ENCODE data around the gene NTN3.
"Not testable (repeated sequence)": the region's sequence is repeated elsewhere in the genome, so short reads cannot be mapped to it uniquely, and the experiment has no call there.

NTN3 gene

DNA sequence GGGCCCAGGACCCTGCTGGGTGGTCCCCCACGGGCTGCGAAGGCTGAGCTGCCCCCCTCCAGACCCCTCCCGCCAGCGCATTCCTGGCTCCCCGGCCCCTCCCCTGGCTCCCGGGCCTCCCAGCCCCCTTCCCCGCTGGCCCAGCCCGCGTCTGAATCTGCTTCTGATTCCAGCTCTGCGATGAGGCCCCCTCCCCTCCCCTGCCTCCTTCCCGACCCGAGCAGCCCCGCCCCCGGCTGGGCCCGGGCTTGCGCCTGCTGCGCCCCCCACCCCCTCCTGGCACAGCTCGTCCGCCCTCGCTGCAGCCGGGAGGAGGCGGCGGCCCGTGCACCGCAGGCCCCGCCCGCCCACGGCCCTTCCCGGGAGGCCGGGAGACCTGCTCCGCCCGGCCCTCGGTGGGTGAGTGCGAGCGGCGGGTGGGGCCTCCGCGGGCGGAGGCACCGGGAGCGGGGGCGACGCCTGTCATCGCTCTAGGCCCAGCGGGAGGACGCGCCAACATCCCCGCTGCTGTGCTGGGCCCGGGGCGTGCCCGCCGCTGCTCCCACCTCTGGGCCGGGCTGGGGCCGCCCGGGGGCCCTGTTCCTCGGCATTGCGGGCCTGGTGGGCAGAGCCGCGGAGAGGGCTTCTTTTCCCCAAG is at the start of gene NTN3:
NTN3 (plus strand) TSS at position 282 of the 637 bp plus-strand sequence. CDS start 405 bp downstream, outside the sequence.
- DNase-seq: peak; percentile 79

DNA sequence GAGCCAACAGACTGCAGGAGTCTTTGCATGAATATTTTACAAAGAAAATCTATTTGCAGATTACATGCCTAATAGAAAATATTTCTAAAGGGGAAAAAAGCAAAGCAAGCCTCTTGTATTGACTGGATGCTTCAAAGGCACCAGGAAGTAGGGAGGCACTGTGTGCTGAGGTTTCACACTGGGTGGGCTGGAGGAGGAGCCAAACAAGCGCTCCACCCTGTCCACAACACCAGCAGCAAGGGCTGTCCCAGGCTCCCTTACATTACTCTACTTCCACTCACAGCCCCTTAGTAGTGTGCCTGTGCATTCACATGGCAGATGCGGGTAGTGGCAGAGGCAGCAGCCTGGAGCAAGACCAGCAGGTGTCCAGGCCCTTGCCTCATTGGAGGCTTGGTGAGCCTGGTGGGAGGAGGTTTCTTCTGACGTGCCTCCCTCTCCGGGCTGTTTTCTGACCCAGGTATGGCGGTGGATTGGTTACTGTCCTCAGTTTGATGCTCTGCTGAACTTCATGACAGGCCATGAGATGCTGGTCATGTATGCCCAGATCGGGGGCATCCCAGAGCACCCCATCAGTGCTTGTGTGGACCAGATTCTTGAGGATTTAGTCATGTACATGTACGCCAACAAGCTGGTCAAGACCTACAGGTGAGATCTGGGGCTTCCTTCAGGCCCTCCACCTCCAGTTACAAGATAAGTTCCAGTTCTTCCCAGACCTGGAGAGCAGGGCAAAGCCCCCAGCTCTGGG is 48.8 kb upstream of the NTN3 start:
- DNase-seq: no peak

DNA sequence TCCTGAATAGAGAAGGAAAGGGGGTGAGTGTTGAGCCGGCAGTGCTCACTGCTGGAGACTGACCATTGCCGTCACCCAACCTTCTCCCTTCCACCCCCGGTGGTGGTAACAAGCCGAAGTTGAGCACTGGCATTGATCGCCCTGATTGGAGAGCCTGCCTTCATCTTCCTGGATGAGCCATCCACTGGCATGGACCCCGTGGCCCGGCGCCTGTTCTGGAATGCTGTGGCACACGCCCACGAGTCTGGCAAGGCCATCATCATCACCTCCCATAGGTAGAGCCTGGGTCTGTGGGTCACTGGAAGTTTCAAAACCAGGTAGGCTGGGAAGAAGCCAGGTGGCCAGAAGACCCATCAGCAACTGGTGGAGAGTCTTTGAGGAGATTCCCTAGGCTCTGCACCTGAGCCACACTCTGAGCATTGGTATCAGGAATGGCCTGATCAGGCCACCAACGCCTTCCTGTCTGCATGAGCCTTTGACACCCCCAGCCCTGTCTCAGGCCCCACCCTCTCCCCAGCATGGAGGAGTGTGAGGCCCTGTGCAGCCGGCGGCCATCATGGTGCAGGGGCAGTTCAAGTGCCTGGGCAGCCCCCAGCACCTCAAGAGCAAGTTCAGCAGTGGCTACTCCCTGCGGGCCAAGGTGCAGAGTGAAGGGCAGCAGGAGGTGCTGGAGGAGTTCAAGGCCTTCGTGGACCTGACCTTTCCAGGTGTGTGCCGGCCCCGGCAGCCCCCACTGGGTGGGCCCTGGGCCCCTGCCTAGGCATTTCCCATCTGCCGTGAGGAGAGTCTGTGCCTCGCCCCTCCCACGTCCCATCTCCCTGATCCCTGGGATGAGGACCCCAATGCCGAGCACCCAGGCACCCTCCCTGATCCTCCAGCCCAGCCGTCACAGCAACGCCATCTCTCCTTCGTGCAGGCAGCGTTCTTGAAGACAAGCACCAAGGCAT is 46.8 kb upstream of the NTN3 start:
- no peak for DNase-seq

DNA sequence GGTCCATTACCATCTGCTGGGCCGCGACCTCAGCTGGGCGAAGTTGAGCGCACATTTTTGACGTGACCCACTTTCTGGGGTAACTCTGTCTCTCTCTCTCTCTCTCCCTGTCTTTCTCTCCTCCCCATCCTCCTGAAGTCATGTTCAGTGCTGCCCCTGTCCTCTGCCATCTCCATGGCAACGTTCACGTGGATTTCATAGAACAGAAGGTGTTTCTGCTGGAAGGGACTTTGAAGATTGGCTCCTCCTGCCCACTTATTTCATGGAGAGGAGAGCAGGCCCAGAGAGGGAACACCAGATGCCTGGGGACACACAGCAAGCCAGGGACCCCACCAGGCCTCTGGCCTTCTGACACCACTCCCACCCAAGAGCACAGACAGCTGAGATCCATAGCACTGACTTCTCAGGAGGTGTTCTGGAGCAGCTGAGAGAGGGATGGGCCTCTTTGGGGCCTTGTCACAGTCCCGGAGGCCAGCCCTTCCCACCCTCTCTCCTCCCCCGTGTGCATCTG is 46.0 kb upstream of the NTN3 start:
- DNase-seq: no peak

DNA sequence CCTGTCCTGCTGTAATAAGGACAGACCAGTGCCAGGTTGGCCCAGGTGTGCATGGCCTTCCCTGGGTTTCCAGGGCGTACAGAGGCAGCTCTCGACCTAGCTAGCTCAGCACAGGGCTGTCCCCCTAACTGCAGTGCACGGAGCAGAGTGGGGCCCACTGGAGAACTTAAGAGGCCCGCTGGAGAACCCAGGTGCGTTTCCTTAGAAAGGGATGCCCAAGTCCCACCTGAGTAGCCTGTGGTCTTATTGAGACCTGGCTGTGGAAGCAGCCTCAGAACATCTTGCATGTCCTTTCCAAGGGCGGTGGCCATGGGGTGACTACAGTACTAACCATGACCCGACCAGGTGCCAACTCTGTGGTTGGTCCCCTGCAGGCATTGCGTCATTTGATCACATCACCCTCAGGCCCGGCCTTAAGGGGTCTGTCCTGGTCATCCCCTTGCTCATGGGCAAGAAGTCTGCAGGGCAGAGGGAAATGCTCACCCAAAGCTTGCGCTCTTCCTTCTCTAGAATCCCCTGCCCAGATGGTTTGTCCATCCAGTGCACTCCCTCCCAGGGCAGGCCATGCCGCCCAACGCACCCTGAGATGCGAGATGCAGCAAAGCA is 45.2 kb upstream of the NTN3 start:
- no peak for DNase-seq

DNA sequence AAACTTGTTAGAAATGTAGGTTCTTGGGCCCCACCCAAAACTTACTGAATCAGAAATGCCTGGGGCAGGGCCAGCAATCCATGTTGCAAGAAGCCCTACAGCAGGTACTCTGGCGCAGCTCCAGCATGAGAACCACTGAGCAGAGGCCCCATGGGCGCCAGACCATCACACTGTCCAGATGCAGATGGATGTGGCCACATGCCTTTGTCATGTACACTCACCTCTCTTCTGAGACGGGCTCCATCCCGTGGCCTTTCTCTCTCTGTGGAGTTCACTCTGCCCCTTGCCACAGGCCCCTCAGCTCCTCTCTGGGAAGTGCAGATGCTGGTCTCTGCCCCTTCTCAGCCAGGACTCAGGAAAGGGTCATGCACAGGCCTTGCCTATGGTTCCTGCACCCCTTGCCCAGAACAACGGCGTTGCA is 44.1 kb upstream of the NTN3 start:
- no peak for DNase-seq

DNA sequence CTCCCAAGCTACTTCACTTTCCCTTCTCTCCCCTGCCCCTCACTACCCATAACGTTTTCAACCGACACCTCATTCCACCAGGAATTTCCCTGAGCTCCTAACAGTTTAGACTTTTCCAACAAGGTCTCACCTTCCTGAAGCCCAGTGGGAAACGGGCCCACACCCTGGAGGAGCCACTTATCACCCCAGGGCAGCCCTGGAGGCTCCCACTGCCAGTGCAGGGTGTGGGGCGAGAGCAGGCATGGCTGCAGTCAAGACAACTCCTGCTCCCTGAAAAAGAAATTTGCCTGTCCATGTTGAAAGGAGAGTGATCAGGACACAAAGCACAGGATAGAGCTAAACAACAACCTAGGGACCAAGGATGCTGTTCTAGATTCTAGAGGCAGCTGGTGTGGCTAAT is 43.6 kb upstream of the NTN3 start:
- DNase-seq: no peak

DNA sequence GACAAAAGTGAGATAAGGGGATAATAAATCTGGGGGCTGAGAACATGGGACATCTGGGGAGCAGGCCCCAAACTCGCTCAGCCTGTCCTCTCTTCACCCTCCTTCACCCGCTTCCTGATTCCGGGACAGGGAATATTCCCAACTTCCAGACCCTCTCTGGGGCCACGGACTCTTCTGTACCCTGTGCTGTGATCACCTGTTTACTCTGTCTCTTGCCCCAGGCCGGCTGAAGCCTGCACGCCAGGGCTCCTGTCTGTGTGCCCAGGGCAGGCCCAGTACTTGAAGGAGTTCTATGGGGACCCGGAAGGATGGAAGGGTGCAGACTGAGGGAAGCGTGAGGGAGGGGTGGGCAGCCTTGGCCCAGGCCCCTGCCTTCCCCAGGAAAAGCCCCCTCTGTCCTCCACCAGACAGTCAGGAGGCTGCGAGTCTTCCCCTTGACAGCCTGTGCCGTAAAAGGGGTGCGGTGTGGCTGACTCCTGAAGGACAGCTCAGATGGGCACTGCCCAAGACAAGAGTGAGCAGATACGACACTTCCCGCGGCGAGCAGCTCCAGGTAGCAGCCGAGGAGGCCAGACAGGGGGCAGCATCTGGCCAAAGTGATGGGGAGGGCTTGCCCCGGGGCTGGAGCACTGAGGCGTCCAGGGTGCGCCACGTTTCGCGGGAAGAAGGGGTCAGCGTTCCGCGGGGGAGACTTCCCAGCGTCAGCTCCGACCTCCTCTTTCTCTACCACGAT is 42.9 kb upstream of the NTN3 start:
- no peak for DNase-seq

DNA sequence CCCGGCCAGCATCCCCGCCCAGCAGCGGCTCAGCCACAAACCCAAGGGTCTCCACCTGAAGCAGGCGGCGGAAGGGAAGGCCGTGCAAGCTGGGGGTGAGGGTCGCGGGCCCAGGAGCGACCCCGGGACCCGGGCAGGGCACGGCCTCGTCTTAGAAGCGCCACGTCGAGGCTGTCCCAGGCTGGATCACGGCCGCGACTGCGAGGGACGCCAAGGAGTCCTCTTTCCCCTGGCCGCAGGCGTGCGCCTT is 42.4 kb upstream of the NTN3 start:
- no peak for DNase-seq

DNA sequence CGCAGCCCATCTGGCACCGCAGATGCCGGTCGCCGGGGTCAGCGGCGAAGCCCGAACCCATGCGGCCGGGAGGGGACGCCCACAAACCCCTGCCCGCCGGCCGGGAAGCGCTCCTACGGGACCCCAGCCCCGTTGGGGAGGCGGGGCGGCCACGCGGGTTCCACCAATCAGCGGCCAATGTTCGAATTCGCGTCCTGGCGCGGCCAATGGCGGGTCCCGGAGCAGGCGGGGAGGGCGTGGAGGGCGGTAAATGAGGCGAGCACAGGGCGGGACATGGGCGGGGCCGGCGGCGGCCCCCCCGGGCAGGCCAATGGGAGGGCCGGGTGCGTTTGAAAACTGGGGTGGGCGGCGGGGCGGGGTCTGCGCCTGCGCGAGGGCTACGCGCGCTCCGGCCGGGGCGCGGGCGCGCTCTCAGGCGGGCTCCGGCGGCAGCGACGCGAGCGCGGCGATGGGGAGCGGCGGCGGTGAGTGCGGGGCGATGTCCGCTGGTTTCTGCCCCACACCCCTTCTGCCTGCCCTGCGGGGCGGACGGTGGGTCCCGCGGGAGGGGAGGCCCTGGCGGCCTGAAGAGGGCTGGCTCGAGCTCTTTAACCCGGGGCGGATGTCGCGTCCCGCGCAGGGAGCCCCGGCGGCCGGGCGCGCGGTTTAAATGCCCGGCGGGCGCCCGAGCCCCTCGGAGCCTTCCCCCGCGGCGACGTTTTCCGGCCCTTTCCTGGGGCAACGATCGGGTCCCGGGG is 41.9 kb upstream of the NTN3 start, which contains the start of gene CCNF:
CCNF (plus strand) TSS at position 414 of the 737 bp plus-strand sequence; CDS start at position 449, 35 bp downstream.
- peak; percentile 90 for DNase-seq

DNA sequence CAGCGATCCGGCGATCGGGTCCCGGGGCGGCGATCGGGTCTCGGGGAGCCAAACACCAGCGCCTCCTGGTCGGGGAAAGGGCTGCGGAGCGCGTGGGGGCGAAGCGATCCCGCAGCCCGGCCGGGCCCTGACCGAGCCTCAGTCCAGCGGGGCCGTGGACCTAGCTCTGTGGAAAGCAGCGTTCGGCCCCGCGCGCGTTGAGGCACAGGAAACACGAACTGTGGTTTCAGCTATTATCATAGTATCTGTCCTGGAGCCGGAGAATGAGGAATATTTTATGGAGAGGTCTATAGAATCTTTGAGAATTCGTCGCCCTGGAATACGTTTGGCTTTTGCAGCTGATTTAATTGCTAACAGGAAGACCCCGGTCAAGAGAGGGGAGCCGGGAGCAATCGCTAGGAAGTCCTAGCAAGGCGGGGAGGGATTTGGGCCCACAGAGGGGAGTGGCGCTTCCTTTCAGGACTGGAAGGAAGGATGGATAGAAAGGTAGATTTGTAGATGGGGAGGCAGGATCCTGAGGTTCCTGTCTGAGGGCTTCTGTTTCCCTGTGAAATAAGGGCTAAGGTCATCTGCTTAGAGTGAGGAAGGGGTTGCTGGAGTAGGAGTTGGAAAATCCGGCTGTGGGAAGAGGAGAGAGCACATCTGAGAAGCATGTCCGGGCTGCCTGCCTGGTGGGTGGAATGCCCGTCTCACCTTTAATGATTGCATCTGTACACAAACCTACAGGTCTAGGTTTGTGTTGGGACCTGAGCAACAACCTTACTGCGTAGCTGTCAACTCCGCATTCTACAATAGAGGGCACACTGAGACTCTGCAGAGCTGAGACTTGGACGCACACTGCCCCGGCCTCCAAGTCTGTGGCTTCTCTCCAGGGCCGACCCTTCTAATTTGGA is 41.1 kb upstream of the NTN3 start:
- DNase-seq: no peak

DNA sequence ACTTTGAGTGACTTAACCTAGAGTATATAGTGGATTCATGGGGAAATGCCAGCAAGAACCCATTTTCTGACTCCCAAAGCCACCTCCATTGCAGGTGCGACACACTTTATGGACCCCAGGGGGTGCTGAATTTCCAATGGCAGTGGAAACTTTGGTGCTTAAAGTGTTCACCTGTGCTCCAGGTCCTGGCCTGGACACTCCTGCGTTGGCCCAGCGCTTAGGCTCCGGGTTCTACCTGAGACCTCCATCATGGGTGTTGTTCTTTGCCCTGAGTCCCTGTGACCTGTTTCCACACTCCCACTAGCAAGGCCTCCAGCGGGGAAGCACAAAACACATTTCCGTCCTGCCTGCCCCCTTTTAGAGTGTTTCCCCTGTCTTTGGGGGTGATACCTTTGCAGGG is 38.8 kb upstream of the NTN3 start:
- DNase-seq: no peak

DNA sequence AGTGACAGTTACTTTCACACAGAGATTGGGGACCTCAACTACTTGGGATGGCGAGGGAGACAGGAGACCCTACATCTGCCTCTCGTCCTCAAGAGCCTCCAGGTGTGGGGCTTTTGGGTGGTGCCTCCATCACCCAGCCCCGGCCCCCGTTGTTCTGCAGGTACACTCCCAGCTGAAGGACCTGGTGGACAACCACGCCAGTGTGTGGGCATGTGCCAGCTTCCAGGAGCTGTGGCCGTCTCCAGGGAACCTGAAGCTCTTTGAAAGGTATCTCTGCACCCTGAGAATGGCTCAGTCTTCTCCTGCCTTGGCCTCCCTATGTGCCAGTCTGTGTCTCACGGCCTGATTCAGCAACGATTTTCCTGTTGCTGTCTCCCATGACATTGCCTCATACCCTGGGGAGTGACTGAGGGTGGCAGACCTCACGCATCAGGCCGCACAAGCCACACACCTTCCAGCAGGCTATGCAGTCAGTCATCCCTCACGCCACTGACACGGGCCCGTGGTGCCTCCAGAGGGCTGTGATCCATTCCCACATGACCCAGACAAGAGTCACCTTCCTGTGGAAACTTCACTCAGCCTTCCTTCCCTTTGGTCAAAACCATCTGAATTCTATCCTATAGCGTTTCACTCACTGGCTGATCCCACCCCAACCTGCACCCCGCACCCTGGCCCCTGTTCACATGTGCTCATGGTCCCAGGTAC is 38.1 kb upstream of the NTN3 start:
- DNase-seq: no peak

DNA sequence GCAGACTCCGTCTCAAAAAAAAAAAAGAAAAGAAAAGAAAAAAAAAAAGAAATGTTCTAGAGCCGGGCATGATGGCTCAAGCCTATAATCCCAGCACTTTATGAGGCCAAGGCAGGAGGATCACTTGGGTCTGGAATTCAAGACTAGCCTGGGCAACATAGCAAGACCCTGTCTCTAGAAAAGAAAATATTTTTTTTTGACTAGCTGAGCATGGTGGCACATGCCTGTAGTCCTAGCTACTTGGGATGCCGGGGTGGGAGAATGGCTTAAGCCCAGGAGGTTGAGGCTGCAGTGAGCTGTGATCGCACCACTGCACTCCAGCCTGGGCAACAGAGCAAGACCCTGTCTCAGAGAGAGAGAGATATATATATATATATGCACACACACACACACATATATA is 35.9 kb upstream of the NTN3 start:
- DNase-seq: not testable (repeated sequence)

DNA sequence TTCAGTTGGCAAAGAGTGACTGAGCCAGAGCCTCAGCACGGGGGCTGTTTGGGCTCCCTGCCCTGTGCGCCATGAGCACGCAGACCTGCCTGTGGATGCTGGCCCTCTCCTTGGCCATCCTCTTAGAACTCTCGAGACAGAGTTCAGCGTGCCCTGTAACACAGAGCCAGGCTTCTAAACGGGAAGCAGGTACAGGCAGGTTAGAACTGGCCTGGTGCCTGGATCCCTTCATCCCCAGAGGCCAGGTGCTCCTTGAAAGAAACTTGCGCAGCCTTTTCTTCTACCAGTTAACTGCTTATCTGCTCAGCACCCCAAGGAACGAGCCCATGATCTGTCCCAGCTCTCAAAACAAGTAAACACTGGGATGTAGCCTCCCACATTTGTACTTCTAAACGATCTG is 35.0 kb upstream of the NTN3 start:
- DNase-seq: no peak

DNA sequence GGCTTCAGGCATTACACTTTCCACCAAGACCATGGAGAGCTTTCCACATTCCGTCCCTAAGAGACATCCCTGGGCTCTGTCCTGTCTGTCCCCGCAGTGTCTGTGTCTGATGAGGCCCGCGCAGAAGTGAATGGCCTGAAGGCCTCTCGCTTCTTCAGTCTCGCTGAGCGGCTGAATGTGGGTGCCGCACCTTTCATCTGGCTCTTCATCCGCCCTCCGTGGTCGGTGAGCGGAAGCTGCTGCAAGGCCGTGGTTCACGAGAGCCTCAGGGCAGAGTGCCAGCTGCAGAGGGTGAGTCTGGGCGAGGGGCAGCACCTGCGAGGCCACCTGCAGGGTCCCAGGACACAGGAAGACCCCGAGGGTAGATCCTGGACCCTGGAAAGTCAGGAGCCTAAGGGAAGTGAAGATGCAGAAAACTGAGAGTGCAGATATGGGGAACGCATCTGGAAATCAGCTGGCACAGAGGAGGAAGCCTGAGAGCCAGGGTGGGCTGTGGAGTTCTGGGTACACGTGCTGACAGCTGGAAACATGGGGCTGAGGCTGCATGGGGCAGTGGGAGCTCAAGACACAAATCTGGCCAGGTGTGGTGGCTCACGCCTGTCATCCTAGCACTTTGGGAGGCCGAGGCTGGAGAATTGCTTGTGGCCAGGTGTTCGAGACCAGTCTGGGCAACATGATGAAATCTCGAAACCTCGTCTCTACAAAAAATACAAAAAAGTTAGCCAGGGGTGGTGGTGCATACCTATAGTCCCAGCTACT is 33.9 kb upstream of the NTN3 start:
- no peak for DNase-seq

DNA sequence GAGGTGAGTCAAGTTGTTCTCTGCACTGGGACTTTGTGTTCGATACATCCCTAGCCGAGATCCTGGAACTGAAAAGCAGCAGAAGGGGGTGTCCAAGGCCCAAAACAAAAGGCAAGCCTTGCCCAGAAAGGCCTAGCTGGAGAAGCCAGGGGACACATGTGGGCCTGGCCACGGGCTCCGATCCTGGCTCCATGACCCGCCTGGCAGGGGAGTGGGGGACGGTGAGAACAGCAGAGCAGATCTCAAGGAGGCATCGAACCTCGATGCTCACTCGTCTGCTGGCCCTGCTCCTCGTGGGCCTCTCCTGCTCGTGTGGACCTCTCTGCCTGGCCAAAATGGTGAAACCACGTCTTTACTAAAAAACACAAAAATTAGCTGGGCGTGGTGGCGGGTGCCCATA is 33.0 kb upstream of the NTN3 start:
- no peak for DNase-seq

DNA sequence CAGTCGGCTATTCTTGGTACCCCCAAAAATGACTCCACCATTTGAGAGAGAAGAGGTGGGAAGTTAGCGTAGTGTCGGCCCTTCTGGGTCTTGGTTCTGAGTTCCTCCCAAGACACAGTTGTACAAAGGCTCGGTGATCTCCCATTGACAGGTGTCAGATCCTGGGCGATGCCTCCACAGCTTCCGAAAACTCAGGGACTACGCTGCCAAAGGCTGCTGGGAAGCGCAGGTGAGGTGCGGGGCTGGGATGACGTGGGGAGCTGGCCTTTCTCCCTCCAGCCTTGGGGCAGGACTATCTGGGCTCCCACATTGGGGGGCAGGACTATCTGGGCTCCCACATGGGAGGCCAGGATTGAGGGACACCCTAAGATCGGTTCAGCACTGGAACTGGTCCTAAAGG is 31.5 kb upstream of the NTN3 start:
- DNase-seq: no peak
